Measurements from ENCODE around the gene TSPAN31.

DNA sequence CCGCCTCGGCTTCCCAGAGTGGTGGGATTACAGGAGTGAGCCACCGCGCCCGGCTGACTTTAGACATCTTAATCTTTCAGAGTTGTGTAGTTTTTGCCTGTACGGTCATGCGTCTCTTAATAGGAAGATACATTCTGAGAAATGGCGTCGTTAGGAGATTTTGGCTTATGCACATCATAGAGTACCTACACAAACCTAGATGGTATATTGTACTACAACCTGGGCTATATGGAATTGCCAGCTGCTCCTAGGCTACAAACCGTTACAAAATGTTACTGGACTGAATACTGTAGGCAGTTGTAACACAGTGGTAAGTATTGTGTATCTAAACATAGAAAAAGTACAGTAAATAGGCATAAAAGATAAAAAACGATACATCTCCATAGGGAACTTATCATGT, 39.0 kb downstream of the TSPAN31 start:
- TF ChIP-seq, protein P1, sequence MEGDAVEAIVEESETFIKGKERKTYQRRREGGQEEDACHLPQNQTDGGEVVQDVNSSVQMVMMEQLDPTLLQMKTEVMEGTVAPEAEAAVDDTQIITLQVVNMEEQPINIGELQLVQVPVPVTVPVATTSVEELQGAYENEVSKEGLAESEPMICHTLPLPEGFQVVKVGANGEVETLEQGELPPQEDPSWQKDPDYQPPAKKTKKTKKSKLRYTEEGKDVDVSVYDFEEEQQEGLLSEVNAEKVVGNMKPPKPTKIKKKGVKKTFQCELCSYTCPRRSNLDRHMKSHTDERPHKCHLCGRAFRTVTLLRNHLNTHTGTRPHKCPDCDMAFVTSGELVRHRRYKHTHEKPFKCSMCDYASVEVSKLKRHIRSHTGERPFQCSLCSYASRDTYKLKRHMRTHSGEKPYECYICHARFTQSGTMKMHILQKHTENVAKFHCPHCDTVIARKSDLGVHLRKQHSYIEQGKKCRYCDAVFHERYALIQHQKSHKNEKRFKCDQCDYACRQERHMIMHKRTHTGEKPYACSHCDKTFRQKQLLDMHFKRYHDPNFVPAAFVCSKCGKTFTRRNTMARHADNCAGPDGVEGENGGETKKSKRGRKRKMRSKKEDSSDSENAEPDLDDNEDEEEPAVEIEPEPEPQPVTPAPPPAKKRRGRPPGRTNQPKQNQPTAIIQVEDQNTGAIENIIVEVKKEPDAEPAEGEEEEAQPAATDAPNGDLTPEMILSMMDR (IDR thresholded peaks at IDR 0.05), result no peak
- no peak for TF ChIP-seq POLR2A (IDR thresholded peaks at IDR 0.05)
